ENCODE measurements around the gene LDLRAD2.

DNA sequence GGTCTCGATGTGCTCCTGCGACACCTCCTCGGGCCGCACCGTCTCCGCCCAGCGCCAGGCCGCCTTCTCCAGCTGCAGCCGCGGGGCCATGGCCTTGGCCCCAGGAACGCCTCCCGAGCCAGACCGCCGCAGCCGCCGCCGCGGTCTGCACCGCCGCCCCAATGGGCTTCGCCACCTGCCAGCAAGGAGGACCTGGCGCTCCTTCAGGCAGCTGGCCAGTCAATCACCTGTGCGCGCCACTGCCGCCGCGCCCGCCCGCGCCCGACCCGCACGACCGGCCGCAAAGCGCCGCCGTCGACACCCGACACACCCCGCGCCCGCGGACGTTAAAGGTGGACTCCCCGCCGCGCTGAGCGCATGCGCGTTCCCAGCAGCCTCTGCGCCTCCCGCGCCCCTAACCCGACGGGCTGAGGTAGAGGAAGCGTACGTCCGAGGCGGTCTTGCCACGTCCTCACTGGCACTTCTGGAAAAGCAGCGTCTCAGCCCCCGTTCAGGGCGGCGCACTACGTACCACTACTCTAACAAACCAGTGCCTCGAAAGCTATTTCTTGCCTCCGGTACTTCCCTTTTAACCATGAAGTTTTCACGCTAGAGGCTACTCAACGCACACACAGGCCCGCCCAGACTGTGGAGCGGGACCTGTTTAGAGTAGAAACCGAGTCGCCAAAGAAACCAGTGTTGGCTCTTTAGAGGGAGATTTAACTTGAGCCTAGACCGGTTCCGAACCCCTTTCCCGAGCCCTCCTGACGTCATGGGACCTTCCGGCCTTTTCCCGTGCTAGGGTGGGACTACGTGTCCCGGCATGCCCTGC lies 29.0 kb upstream of the LDLRAD2 start, which contains the start of gene USP48:
- peak; percentile 98 for TF ChIP-seq POLR2A (IDR thresholded peaks at IDR 0.05)
- no peak for TF ChIP-seq CTCF (IDR thresholded peaks at IDR 0.05)
